ENCODE results near the gene VAC14.

Gene VAC14

GRCh38 chr16:70713342-70713741 lies 87.6 kb downstream of the VAC14 start:
- H3K4me3 ChIP-seq (ENCODE audit: low read length), result no peak overlapping the region
- no peak for TF ChIP-seq CTCF (IDR thresholded peaks at IDR 0.05; ENCODE audit: insufficient read depth, low read depth, low read length, missing control alignments)
- DNase-seq (ENCODE audit: low read depth), result no peak

- H3K4me3 ChIP-seq (ENCODE audit: low read length), result no peak overlapping the region
- no peak for TF ChIP-seq CTCF (IDR thresholded peaks at IDR 0.05; ENCODE audit: insufficient read depth, low read depth, low read length, missing control alignments)
Measured at GRCh38 chr16:70712942-70713341, 88.0 kb downstream of the VAC14 start.

GRCh38 chr16:70712359-70712758 lies 88.6 kb downstream of the VAC14 start:
- no peak overlapping the region for H3K4me3 ChIP-seq (ENCODE audit: low read length)
- TF ChIP-seq CTCF (IDR thresholded peaks at IDR 0.05; ENCODE audit: insufficient read depth, low read depth, low read length, missing control alignments), result no peak
- no peak for DNase-seq (ENCODE audit: low read depth)

More at GRCh38 chr16:70712942-70713341, 88.0 kb downstream of the VAC14 start:
- no peak for DNase-seq (ENCODE audit: low read depth)

- no peak for DNase-seq (ENCODE audit: low read depth)
- TF ChIP-seq CTCF (IDR thresholded peaks at IDR 0.05; ENCODE audit: insufficient read depth, low read depth, low read length, missing control alignments), result no peak
- no peak overlapping the region for H3K4me3 ChIP-seq (ENCODE audit: low read length)
Measured at GRCh38 chr16:70711211-70712031, 89.5 kb downstream of the VAC14 start.

- no peak for DNase-seq (ENCODE audit: low read depth)
- TF ChIP-seq CTCF (IDR thresholded peaks at IDR 0.05; ENCODE audit: insufficient read depth, low read depth, low read length, missing control alignments), result no peak
- no peak overlapping the region for H3K4me3 ChIP-seq (ENCODE audit: low read length)
Measured at GRCh38 chr16:70710422-70711210, 90.3 kb downstream of the VAC14 start.

GRCh38 chr16:70709942-70710341 lies 91.0 kb downstream of the VAC14 start:
- H3K4me3 ChIP-seq (ENCODE audit: low read length), result no peak overlapping the region
- DNase-seq (ENCODE audit: low read depth), result no peak
- no peak for TF ChIP-seq CTCF (IDR thresholded peaks at IDR 0.05; ENCODE audit: insufficient read depth, low read depth, low read length, missing control alignments)

Data from epithelial cell of esophagus (primary cell).